Stimulated activated CD4-positive, alpha-beta T cell treated with anti-CD3 and anti-CD28 coated beads, Interleukin-15, amount 100 ng/mL, for 48 hours (primary cell): ENCODE results near the gene FAM47C.
"Not testable (repeated sequence)": the region's sequence is repeated elsewhere in the genome, so short reads cannot be mapped to it uniquely, and the experiment has no call there.

ENCODE experiments used
- DNase-seq, 2 donors: peaks; one replicate each; pipeline ENCODE4 v3.0.0-alpha.2; 2020; ENCODE audit warnings: low read depth in 2 of 2

The FAM47C gene

GRCh38 chrX:37008182-37008581 lies at the start of gene FAM47C:
Gene FAM47C (plus strand): TSS chrX:37008366. CDS start chrX:37008411, 45 bp downstream.
- not testable (repeated sequence) for DNase-seq

GRCh38 chrX:36961590-36961989 lies 46.6 kb upstream of the FAM47C start:
- no peak for DNase-seq

- DNase-seq, result no peak
Observed at GRCh38 chrX:36963069-36963808, 44.9 kb upstream of the FAM47C start.

GRCh38 chrX:36963852-36964251 lies 44.3 kb upstream of the FAM47C start:
- DNase-seq, result no peak

- no peak for DNase-seq
Observed at GRCh38 chrX:36973575-36973974, 34.6 kb upstream of the FAM47C start.

GRCh38 chrX:36974911-36975310 lies 33.3 kb upstream of the FAM47C start:
- no peak for DNase-seq

- DNase-seq, result no peak
Observed at GRCh38 chrX:36978886-36979285, 29.3 kb upstream of the FAM47C start.

GRCh38 chrX:36983831-36984230 lies 24.3 kb upstream of the FAM47C start:
- no peak for DNase-seq

- not testable (repeated sequence) for DNase-seq
Observed at GRCh38 chrX:36985416-36986209, 22.6 kb upstream of the FAM47C start.

GRCh38 chrX:36986231-36986630 lies 21.9 kb upstream of the FAM47C start:
- DNase-seq, result no peak

GRCh38 chrX:36987212-36987611 lies 21.0 kb upstream of the FAM47C start:
- not testable (repeated sequence) for DNase-seq

- no peak for DNase-seq
Observed at GRCh38 chrX:37000140-37000539, 8.0 kb upstream of the FAM47C start.

GRCh38 chrX:37010496-37010895 lies 2.3 kb downstream of the FAM47C start:
- no peak for DNase-seq

GRCh38 chrX:37034260-37034659 lies 26.1 kb downstream of the FAM47C start:
- DNase-seq, result not testable (repeated sequence)

GRCh38 chrX:37036674-37037220 lies 28.6 kb downstream of the FAM47C start:
- not testable (repeated sequence) for DNase-seq

GRCh38 chrX:37038814-37039213 lies 30.6 kb downstream of the FAM47C start:
- DNase-seq, result not testable (repeated sequence)

GRCh38 chrX:37042956-37043885 lies 35.1 kb downstream of the FAM47C start:
- DNase-seq, result not testable (repeated sequence)

GRCh38 chrX:37047776-37048175 lies 39.6 kb downstream of the FAM47C start:
- no peak for DNase-seq

GRCh38 chrX:37057572-37057971 lies 49.4 kb downstream of the FAM47C start:
- not testable (repeated sequence) for DNase-seq

GRCh38 chrX:37060999-37061398 lies 52.8 kb downstream of the FAM47C start:
- no peak for DNase-seq
